ENCODE results near the gene SLC2A1. TPM values are rescaled to one million over a fixed set of nuclear protein-coding genes. Genes with fewer than 3 reads are reported as not detected.

Gene SLC2A1
- total and polyA plus RNA-seq, 2 of the 13 experiments (the other 11 are each of a cell fraction or from before 2014, with no cell fraction given): 125 to 423 TPM

GRCh38 chr1:42958488-42959319, at the start of gene SLC2A1 (continued):
- no peak for TF ChIP-seq PAWR (CRISPR knock-in tag; IDR thresholded peaks at IDR 0.05; ENCODE audit: borderline replicate concordance)
- TF ChIP-seq RBFOX2 (IDR thresholded peaks at IDR 0.05; ENCODE audit: low read depth, low read length): peak; percentile 96
- TF ChIP-seq ZNF33A (CRISPR knock-in tag; IDR thresholded peaks at IDR 0.05; ENCODE audit: borderline replicate concordance): no peak
- no peak for TF ChIP-seq ZUFSP (CRISPR knock-in tag; IDR thresholded peaks at IDR 0.05; ENCODE audit: borderline replicate concordance)
- TF ChIP-seq MYNN (CRISPR knock-in tag; IDR thresholded peaks at IDR 0.05; ENCODE audit: low read depth): peak; percentile 88; the same call in 1 of the 2 replicates
- no peak for TF ChIP-seq NBN (conservative IDR thresholded peaks at IDR 0.05)
- no peak for TF ChIP-seq ZNF10 (CRISPR knock-in tag; IDR thresholded peaks at IDR 0.05; ENCODE audit: borderline replicate concordance, low read depth)
- no peak for TF ChIP-seq GRHL1 (CRISPR knock-in tag; conservative IDR thresholded peaks at IDR 0.05)
- TF ChIP-seq HBP1 (CRISPR knock-in tag; IDR thresholded peaks at IDR 0.05; ENCODE audit: low read depth): peak; percentile 82
- TF ChIP-seq RXRB (CRISPR knock-in tag; IDR thresholded peaks at IDR 0.05; ENCODE audit: borderline replicate concordance): peak; percentile 30; the same call in 1 of the 2 replicates
- TF ChIP-seq HOXA3 (CRISPR knock-in tag; IDR thresholded peaks at IDR 0.05): 0 out of 2 replicates have a peak, but pooled peaks have one; percentile 25
- TF ChIP-seq KDM2A (CRISPR knock-in tag; IDR thresholded peaks at IDR 0.05; ENCODE audit: borderline replicate concordance, low read depth): peak; percentile 73
- no peak for TF ChIP-seq TRIM22 (IDR thresholded peaks at IDR 0.05)
- TF ChIP-seq ZNF691 (CRISPR knock-in tag; IDR thresholded peaks at IDR 0.05; ENCODE audit: borderline replicate concordance, low read depth): peak; percentile 40; the same call in 1 of the 2 replicates
- 0 out of 2 replicates have a peak, but pooled peaks have one; percentile 40 for TF ChIP-seq THRA (CRISPR knock-in tag; IDR thresholded peaks at IDR 0.05; ENCODE audit: borderline replicate concordance)
- no peak for TF ChIP-seq MTF1 (CRISPR knock-in tag; IDR thresholded peaks at IDR 0.05)
- peak; percentile 72 for TF ChIP-seq NFYB (CRISPR knock-in tag; IDR thresholded peaks at IDR 0.05)
- 0 out of 2 replicates have a peak, but pooled peaks have one; percentile 30 for TF ChIP-seq ZNF766 (CRISPR knock-in tag; IDR thresholded peaks at IDR 0.05; ENCODE audit: borderline replicate concordance)
- no peak for TF ChIP-seq ZFP37 (CRISPR knock-in tag; IDR thresholded peaks at IDR 0.05; ENCODE audit: borderline replicate concordance)
- TF ChIP-seq ZNF816 (CRISPR knock-in tag; IDR thresholded peaks at IDR 0.05; ENCODE audit: borderline replicate concordance): 0 out of 2 replicates have a peak, but pooled peaks have one; percentile 40
